ENCODE data around the gene ARHGAP22. TPM values are rescaled to one million over a fixed set of nuclear protein-coding genes. Genes with fewer than 3 reads are reported as not detected.

ARHGAP22 gene
- total and polyA plus RNA-seq, 2 experiments from 2014 or later: 41.9 to 44.4 TPM

- no peaks in the 10 kb centered on the region for H3K27me3 ChIP-seq (replicated peaks; ENCODE audit: insufficient read depth)
Observed at GRCh38 chr10:48462482-48463020, 142.3 kb downstream of the ARHGAP22 start.

GRCh38 chr10:48461623-48462481, 143.0 kb downstream of the ARHGAP22 start:
- in situ Hi-C loops (cut with MboI): no loop called here
- Histone ChIP-seq H3K4me1 (ENCODE audit: insufficient read depth) (no peaks in the 10 kb centered on the region), H3K9ac (no peak overlapping the region), H3K9me2 (ENCODE audit: insufficient read depth) (no peaks in the 10 kb centered on the region), H3K36me3 (ENCODE audit: low read depth) (no peaks in the 10 kb centered on the region), H3K4me2 (ENCODE audit: unreplicated experiment) (no peak overlapping the region), H3F3A (ENCODE audit: insufficient read depth) (no peaks in the 10 kb centered on the region), H3K79me2 (ENCODE audit: insufficient read depth) (peaks cover 25% of the 10 kb centered on the region), H3K27ac (no peak overlapping the region), H2AFZ (no peak overlapping the region), H3K9me3 (ENCODE audit: low read depth) (no peaks in the 10 kb centered on the region), H3K27me3 (replicated peaks; ENCODE audit: insufficient read depth) (no peaks in the 10 kb centered on the region), H4K20me1 (ENCODE audit: insufficient read depth) (no peaks in the 10 kb centered on the region), H3K4me3 (no peak overlapping the region)
- no peak for DNase-seq
- TF ChIP-seq EZH2 (IDR thresholded peaks at IDR 0.05; ENCODE audit: insufficient read depth, poor library complexity, severe bottlenecking) (no peak), EZH2phosphoT487 (IDR thresholded peaks at IDR 0.05; ENCODE audit: insufficient read depth, low read depth) (no peak)
- 95 to 96% methylated on average over 12 of the region's 12 CpGs for WGBS, 2 experiments (ENCODE audit: low coverage in 1 of 2, low lambda C conversion rate in 2 of 2, missing lambda C conversion rate in 2 of 2)

More at GRCh38 chr10:48462482-48463020, 142.3 kb downstream of the ARHGAP22 start:
- Histone ChIP-seq H2AFZ (no peak overlapping the region), H3F3A (ENCODE audit: insufficient read depth) (no peaks in the 10 kb centered on the region), H3K4me3 (no peak overlapping the region), H4K20me1 (ENCODE audit: insufficient read depth) (no peaks in the 10 kb centered on the region), H3K9ac (no peak overlapping the region), H3K36me3 (ENCODE audit: low read depth) (no peaks in the 10 kb centered on the region), H3K9me2 (ENCODE audit: insufficient read depth) (no peaks in the 10 kb centered on the region), H3K9me3 (ENCODE audit: low read depth) (no peaks in the 10 kb centered on the region), H3K4me2 (ENCODE audit: unreplicated experiment) (no peak overlapping the region), H3K79me2 (ENCODE audit: insufficient read depth) (peaks cover 32% of the 10 kb centered on the region), H3K4me1 (ENCODE audit: insufficient read depth) (no peaks in the 10 kb centered on the region), H3K27ac (no peak overlapping the region)
- no peak for DNase-seq
- WGBS, 2 experiments (ENCODE audit: low coverage in 1 of 2, low lambda C conversion rate in 2 of 2, missing lambda C conversion rate in 2 of 2): 98 to 100% methylated on average over 5 of the region's 5 CpGs
- in situ Hi-C loops (cut with MboI): no loop called here
- TF ChIP-seq EZH2 (IDR thresholded peaks at IDR 0.05; ENCODE audit: insufficient read depth, poor library complexity, severe bottlenecking): no peak
- TF ChIP-seq EZH2phosphoT487 (IDR thresholded peaks at IDR 0.05; ENCODE audit: insufficient read depth, low read depth): no peak

GRCh38 chr10:48460182-48460581, 144.7 kb downstream of the ARHGAP22 start:
- in situ Hi-C loops (cut with MboI): no loop called here
- Histone ChIP-seq H3K9me3 (ENCODE audit: low read depth) (no peaks in the 10 kb centered on the region), H3K27me3 (replicated peaks; ENCODE audit: insufficient read depth) (no peaks in the 10 kb centered on the region), H3F3A (ENCODE audit: insufficient read depth) (no peaks in the 10 kb centered on the region), H2AFZ (no peak overlapping the region), H3K4me1 (ENCODE audit: insufficient read depth) (no peaks in the 10 kb centered on the region), H4K20me1 (ENCODE audit: insufficient read depth) (no peaks in the 10 kb centered on the region), H3K36me3 (ENCODE audit: low read depth) (no peaks in the 10 kb centered on the region), H3K9me2 (ENCODE audit: insufficient read depth) (no peaks in the 10 kb centered on the region), H3K79me2 (ENCODE audit: insufficient read depth) (peaks cover 14% of the 10 kb centered on the region; the same call in 1 of the 2 replicates), H3K4me3 (no peak overlapping the region), H3K4me2 (ENCODE audit: unreplicated experiment) (no peak overlapping the region), H3K9ac (no peak overlapping the region), H3K27ac (no peak overlapping the region)
- 91 to 93% methylated on average over 2 of the region's 2 CpGs for WGBS, 2 experiments (ENCODE audit: low coverage in 1 of 2, low lambda C conversion rate in 2 of 2, missing lambda C conversion rate in 2 of 2)
- DNase-seq: no peak
- TF ChIP-seq EZH2phosphoT487 (IDR thresholded peaks at IDR 0.05; ENCODE audit: insufficient read depth, low read depth): no peak
- TF ChIP-seq EZH2 (IDR thresholded peaks at IDR 0.05; ENCODE audit: insufficient read depth, poor library complexity, severe bottlenecking): no peak

- Histone ChIP-seq H3K27ac (no peak overlapping the region), H3K36me3 (ENCODE audit: low read depth) (no peaks in the 10 kb centered on the region), H3K9me2 (ENCODE audit: insufficient read depth) (no peaks in the 10 kb centered on the region), H3K27me3 (replicated peaks; ENCODE audit: insufficient read depth) (no peaks in the 10 kb centered on the region), H3K4me1 (ENCODE audit: insufficient read depth) (no peaks in the 10 kb centered on the region), H3K9ac (no peak overlapping the region), H2AFZ (no peak overlapping the region), H4K20me1 (ENCODE audit: insufficient read depth) (no peaks in the 10 kb centered on the region), H3K4me2 (ENCODE audit: unreplicated experiment) (no peak overlapping the region), H3F3A (ENCODE audit: insufficient read depth) (no peaks in the 10 kb centered on the region), H3K9me3 (ENCODE audit: low read depth) (no peaks in the 10 kb centered on the region), H3K4me3 (no peak overlapping the region), H3K79me2 (ENCODE audit: insufficient read depth) (peaks cover 7% of the 10 kb centered on the region; the same call in 1 of the 2 replicates)
- WGBS, 2 experiments (ENCODE audit: low coverage in 1 of 2, low lambda C conversion rate in 2 of 2, missing lambda C conversion rate in 2 of 2): 88% methylated on average over 22 to 23 of the region's 23 CpGs
- TF ChIP-seq EZH2phosphoT487 (IDR thresholded peaks at IDR 0.05; ENCODE audit: insufficient read depth, low read depth): no peak
- no peak for TF ChIP-seq EZH2 (IDR thresholded peaks at IDR 0.05; ENCODE audit: insufficient read depth, poor library complexity, severe bottlenecking)
- DNase-seq: no peak
- in situ Hi-C loops (cut with MboI): no loop called here
Observed at GRCh38 chr10:48459270-48460150, 145.4 kb downstream of the ARHGAP22 start.
